AG09309 (cell line): ENCODE data around the gene UGT8.
"Not testable (repeated sequence)": the region's sequence is repeated elsewhere in the genome, so short reads cannot be mapped to it uniquely, and the experiment has no call there.

Experiments
- DNase-seq: peaks from one replicate; pipeline ENCODE4 v3.0.0-alpha.2; 2010; ENCODE audit warnings: low read depth
- H3K4me3 ChIP-seq: 2 replicates; pipeline ENCODE4 v1.5.1; 2011; ENCODE audit warnings: mild to moderate bottlenecking, low read depth, low read length, moderate library complexity; ENCODE audit not compliant: control insufficient read depth
- TF ChIP-seq, protein P1 (sequence below): IDR thresholded peaks from 2 replicates; pipeline ENCODE4 v1.5.1; 2011; ENCODE audit warnings: mild to moderate bottlenecking, low read depth, low read length, inconsistent platforms; ENCODE audit not compliant: insufficient read depth, control insufficient read depth; ENCODE audit errors: missing control alignments

The UGT8 gene

DNA sequence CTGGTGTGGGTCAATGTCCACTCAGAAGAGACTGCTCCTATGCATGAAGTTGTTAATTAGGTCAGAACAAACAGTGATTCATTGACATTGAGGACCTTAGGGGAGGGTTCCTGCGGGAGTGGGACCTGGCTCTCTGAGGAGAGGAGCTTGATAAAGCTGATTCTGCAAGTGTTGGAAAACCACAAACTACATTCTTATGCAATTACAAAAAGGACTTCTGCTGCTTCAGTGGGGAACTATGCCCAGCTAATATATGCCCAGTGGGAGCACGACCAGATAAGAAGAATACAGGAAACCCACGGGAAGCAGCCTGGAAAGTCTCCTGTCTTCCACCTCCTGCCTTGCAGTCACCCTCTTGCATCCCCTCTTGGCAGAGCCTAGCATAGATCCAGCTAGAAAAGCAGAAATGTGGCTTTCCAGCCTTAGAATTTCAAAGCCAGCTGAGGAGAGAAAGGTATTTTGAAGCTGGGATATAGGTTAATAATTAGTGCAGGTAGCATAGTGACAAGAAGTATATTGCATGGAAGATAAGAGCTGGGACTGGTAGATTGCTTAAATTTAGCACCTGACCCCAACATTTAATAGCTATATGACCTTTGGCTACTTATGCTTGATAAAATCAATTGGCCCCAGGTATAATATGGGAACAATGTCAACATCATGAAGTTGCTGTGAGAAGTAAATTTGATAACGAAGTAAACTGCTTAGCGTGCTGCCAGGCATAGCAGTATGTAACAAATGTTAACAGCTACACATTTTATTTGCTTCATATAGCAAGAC, 34.9 kb upstream of the UGT8 start:
- no peak overlapping the region for H3K4me3 ChIP-seq
- DNase-seq: no peak
- TF ChIP-seq, protein P1, sequence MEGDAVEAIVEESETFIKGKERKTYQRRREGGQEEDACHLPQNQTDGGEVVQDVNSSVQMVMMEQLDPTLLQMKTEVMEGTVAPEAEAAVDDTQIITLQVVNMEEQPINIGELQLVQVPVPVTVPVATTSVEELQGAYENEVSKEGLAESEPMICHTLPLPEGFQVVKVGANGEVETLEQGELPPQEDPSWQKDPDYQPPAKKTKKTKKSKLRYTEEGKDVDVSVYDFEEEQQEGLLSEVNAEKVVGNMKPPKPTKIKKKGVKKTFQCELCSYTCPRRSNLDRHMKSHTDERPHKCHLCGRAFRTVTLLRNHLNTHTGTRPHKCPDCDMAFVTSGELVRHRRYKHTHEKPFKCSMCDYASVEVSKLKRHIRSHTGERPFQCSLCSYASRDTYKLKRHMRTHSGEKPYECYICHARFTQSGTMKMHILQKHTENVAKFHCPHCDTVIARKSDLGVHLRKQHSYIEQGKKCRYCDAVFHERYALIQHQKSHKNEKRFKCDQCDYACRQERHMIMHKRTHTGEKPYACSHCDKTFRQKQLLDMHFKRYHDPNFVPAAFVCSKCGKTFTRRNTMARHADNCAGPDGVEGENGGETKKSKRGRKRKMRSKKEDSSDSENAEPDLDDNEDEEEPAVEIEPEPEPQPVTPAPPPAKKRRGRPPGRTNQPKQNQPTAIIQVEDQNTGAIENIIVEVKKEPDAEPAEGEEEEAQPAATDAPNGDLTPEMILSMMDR: no peak

DNA sequence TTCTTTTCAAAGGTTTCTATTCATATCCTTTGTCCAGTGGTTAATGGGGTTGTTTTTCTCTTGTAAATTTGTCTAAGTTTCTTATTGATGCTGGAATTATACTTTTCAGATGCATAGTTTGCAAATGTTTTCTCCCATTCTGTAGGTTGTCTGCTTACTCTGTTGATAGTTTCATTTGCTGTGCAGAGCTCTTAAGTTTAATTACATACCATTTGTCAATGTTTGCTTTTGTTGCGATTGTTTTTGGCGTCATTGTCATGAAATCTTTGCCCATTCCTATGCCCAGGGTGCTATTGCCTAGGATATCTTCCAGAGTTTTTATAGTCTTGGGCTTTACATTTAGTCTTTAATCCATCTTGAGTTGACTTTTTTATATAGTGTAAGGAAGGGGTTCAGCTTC, 21.2 kb upstream of the UGT8 start:
- no peak overlapping the region for H3K4me3 ChIP-seq
- no peak for DNase-seq
- TF ChIP-seq, protein P1: no peak

DNA sequence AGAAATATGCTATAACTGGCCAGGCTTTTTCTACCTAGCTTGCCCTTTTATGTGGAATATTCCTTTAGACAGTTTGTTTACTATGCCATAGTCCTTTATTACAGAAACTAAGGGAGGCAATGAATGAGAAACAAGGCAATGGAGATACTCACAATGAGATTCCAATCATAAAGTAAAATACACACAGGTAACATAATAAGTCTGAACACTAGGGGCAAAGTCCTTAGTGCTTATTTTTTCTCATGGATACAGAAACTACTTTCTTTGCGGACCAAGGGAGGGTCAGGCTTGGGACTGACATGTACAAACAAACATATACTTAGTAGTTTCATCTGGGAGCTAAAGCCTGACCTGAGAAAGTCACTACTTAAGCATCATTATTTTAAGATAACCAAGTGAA, 16.0 kb upstream of the UGT8 start:
- H3K4me3 ChIP-seq: no peak overlapping the region
- no peak for DNase-seq
- TF ChIP-seq, protein P1: no peak

DNA sequence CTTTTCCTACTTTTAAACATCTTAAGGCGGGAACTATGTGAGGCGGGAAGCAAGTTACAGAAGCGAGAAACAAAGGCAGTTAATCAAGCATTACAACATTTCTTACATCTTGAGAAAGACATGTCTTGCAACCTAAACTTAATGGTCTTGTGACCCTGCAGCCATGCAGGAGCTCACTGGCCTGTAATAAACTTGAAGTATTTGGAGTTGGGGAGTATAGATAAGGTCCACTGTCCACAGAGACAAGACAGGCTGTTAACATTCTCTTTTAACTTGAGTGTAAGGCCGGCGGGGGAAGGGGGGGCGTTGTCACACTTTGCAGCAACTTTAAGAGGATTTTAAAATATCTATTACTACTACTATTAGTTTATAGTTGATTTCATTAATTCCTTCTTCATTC, 10.3 kb upstream of the UGT8 start:
- TF ChIP-seq, protein P1: no peak
- H3K4me3 ChIP-seq: no peak overlapping the region
- no peak for DNase-seq

DNA sequence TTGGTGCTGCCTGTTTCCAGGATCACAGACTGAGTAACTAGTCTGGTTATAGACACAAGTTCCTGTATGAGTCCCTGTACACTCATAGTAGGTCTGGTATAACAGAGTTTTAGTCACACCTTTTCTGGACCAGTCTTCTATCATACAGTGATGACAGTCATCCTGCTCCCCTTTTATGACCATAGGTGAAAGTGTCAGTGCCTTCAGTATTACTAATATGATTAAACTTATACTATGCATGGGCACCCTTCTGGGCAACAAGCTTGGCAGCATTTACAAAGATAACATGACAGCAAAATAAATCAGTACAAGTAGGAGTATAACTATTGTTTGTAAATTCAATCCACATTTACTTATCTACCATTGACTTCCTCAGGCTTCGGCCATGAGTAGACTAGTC, 8.2 kb upstream of the UGT8 start:
- H3K4me3 ChIP-seq, DNase-seq: not testable (repeated sequence)

DNA sequence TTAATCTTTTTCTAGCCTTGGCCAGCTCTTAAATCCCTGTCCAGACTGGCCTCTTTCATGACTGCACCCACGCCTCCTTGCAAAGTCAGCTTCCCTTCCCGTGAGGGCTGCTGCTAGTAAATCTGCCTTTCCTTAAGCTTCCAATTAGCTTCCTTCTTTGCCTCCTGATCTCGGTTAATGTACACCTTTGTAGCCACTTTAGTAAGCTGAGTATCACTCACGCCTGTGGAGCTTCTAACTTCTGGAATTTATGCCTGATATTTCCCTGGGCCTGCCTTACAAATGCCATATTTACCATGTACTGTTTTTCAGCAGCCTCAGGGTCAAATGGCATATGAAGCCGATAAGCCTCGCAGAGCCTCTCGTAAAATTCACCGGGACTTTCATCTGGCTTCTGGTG, 5.1 kb upstream of the UGT8 start:
- H3K4me3 ChIP-seq: no peak overlapping the region
- TF ChIP-seq, protein P1: no peak
- DNase-seq: no peak

DNA sequence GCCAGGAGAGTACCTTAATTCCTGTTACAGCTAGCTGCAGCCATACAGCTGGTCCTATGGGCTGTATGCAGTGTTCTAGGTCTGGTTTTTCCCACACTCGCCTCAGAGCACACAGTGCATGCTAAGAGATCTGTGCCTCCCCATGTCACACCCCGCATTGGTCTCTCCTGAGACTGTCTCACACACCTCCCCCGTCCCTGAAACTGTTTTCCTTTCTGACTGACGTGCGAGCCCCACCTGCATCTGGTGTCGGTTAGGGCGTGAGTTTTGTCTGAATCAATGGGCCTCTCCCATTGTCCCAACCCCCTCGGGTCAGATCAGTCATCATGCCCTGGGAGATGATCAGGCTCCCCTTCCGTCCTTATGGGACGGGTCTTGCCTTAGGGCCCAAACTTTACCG, 3.4 kb upstream of the UGT8 start:
- TF ChIP-seq, protein P1: no peak
- no peak for DNase-seq
- H3K4me3 ChIP-seq: no peak overlapping the region
